ENCODE data around the gene RABEP2.

DNA sequence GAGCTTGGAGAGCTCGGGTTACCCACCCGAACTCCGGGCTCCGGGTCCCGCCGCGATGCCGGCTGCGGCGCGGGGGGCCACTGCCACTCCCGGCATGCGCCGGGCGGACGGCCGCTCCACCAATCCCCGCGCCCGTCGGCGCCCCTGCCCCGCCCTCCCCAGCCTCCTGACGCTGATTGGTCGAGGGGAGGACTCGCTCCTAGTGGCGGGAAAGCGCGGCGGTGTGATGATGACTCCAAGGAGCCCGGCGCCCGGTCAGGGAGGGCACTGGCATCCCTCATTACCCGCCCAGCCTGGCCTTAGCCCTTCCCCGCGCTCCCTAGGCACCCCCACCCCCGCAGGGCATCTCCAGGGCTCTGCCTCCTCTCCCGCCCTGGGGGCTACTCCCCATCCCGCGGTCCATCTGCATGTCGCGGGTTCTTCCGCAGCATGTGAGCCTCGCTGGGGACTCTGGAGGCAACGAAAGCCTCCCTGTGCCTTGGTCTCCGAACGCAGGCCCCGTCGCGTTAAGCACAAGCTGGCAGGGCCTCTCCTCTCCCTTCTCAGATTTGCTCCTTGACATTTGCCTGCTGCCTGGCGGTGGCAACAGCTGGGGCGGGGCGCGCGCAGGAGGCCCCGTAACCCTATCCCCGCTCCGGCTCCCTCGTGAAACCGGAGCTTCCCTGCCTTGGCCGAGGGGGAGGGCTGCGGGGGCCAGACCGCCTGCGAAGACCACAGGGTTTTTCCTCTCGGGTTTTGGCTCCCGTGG is 45.0 kb downstream of the RABEP2 start:
- TF ChIP-seq, protein P1, sequence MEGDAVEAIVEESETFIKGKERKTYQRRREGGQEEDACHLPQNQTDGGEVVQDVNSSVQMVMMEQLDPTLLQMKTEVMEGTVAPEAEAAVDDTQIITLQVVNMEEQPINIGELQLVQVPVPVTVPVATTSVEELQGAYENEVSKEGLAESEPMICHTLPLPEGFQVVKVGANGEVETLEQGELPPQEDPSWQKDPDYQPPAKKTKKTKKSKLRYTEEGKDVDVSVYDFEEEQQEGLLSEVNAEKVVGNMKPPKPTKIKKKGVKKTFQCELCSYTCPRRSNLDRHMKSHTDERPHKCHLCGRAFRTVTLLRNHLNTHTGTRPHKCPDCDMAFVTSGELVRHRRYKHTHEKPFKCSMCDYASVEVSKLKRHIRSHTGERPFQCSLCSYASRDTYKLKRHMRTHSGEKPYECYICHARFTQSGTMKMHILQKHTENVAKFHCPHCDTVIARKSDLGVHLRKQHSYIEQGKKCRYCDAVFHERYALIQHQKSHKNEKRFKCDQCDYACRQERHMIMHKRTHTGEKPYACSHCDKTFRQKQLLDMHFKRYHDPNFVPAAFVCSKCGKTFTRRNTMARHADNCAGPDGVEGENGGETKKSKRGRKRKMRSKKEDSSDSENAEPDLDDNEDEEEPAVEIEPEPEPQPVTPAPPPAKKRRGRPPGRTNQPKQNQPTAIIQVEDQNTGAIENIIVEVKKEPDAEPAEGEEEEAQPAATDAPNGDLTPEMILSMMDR (IDR thresholded peaks at IDR 0.05; ENCODE audit: low read depth, low read length) = no peak
- TF ChIP-seq EZH2phosphoT487 (IDR thresholded peaks at IDR 0.05; ENCODE audit: low read depth) = no peak

All from OCI-LY3 (cell line).